NT2/D1 (cell line): ENCODE results near the gene ZDHHC19.

Source experiments
- SUZ12 ChIP-seq: IDR thresholded peaks from 2 replicates; pipeline ENCODE4 v1.6.1; 2011; ENCODE audit not compliant: insufficient read length, insufficient read depth; ENCODE audit errors: extremely low read depth
- YY1 ChIP-seq: IDR thresholded peaks from 2 replicates; pipeline ENCODE4 v1.6.1; 2011; ENCODE audit not compliant: insufficient read length, insufficient read depth
- ZNF274 ChIP-seq: IDR thresholded peaks from 2 replicates; pipeline ENCODE4 v1.6.1; 2011; ENCODE audit warnings: mild to moderate bottlenecking, low read depth, low read length

- TF ChIP-seq YY1 (no peak), ZNF274 (no peak), SUZ12 (no peak)
Observed at GRCh38 chr3:196227121-196227561, 15.9 kb upstream of the ZDHHC19 start.
